NT2/D1 (cell line): ENCODE results near the gene SPIRE1.

Experiments
- SUZ12 ChIP-seq: IDR thresholded peaks from 2 replicates; pipeline ENCODE4 v1.6.1; 2011; ENCODE audit not compliant: insufficient read length, insufficient read depth; ENCODE audit errors: extremely low read depth
- YY1 ChIP-seq: IDR thresholded peaks from 2 replicates; pipeline ENCODE4 v1.6.1; 2011; ENCODE audit not compliant: insufficient read length, insufficient read depth
- ZNF274 ChIP-seq: IDR thresholded peaks from 2 replicates; pipeline ENCODE4 v1.6.1; 2011; ENCODE audit warnings: mild to moderate bottlenecking, low read depth, low read length

GRCh38 chr18:12668041-12668440, 10.1 kb upstream of the SPIRE1 start:
- TF ChIP-seq ZNF274 (no peak), SUZ12 (no peak), YY1 (no peak)
